ENCODE measurements around the gene MAPRE3. TPM values are rescaled to one million over a fixed set of nuclear protein-coding genes. Genes with fewer than 3 reads are reported as not detected.

The MAPRE3 gene
- total and polyA plus RNA-seq, 2 donors (not counting 3 experiments of a cell fraction or from before 2014, with no cell fraction given) = 4.4 to 6.1 TPM

- DNase-seq (ENCODE audit: low read depth, low spot score) = no peak
- dilution Hi-C loops (cut with MboI; ENCODE audit: extremely low pct_ligation_motif_present, low sequenced_read_pairs) (no loop called here), intact Hi-C loops (cut with micrococcal nuclease) (no loop called here)
- BruUV-seq (replicated peaks) = no TSS peak
- ChIA-PET POLR2A (no interaction called here), CTCF (interaction anchor here (1.0 to 3.3 kb wide), 4 partner anchors 9 to 87 kb away, joined by 6 to 18 read pairs (median 6); no protein-coding TSS in a partner anchor)
- H2AFZ ChIP-seq (ENCODE audit: low read depth, low read length) = no peak overlapping the region
- no peaks in the 10 kb centered on the region for H3K79me2 ChIP-seq (ENCODE audit: control insufficient read depth, insufficient read depth, low read length)
- no peak overlapping the region for H3K27ac ChIP-seq (ENCODE audit: insufficient read depth, low read depth, low read length)
- H3K9ac ChIP-seq (replicated peaks; ENCODE audit: extremely low read depth, insufficient read depth, low read length) = no peak overlapping the region
- no peak for TF ChIP-seq FOS (IDR thresholded peaks at IDR 0.05; ENCODE audit: borderline replicate concordance, insufficient read depth, low read length)
- no peak for TF ChIP-seq POLR2A (IDR thresholded peaks at IDR 0.05; ENCODE audit: low read depth, low read length)
- no peak for TF ChIP-seq CTCF (IDR thresholded peaks at IDR 0.05; ENCODE audit: extremely low read depth in 1 of 2, insufficient read depth in 1 of 2, low read depth in 1 of 2, low read length in 2 of 2)
- no peak for TF ChIP-seq EZH2 (IDR thresholded peaks at IDR 0.05; ENCODE audit: borderline replicate concordance, low read depth, low read length, severe bottlenecking)
- no peak for TF ChIP-seq MAX (IDR thresholded peaks at IDR 0.05; ENCODE audit: insufficient read depth, insufficient read length)
- no peak for TF ChIP-seq MYC (IDR thresholded peaks at IDR 0.05; ENCODE audit: low read depth, low read length)
- TF ChIP-seq GATA2 (IDR thresholded peaks at IDR 0.05; ENCODE audit: insufficient read depth, insufficient read length, low read depth, low read length) = no peak
- TF ChIP-seq POLR2AphosphoS5 (IDR thresholded peaks at IDR 0.05; ENCODE audit: insufficient read depth, low read depth, low read length) = no peak
- no peak for TF ChIP-seq JUN (IDR thresholded peaks at IDR 0.05; ENCODE audit: borderline replicate concordance, insufficient read depth, insufficient read length, low read depth)
- no peaks in the 10 kb centered on the region for H3K36me3 ChIP-seq (ENCODE audit: control insufficient read depth in 2 of 2, extremely low read depth in 1 of 2, insufficient read depth in 2 of 2, low read length in 2 of 2)
- H3K4me3 ChIP-seq (replicated peaks in 1 of 3; ENCODE audit: insufficient read depth in 1 of 3, low read depth in 1 of 3, low read length in 3 of 3) = no peak overlapping the region
- H3K27me3 ChIP-seq (ENCODE audit: control insufficient read depth in 2 of 2, insufficient read depth in 2 of 2, low read length in 2 of 2) = peaks cover 0 to 2% of the 10 kb centered on the region in 2 experiments
- no peaks in the 10 kb centered on the region for H3K9me1 ChIP-seq (replicated peaks; ENCODE audit: control insufficient read depth, extremely low read depth, insufficient read depth, low read length)
- H3K4me2 ChIP-seq (ENCODE audit: insufficient read depth, low read length) = no peak overlapping the region
- H3K9me3 ChIP-seq (replicated peaks; ENCODE audit: control insufficient read depth, insufficient read depth, low read length) = no peaks in the 10 kb centered on the region
- H4K20me1 ChIP-seq (replicated peaks; ENCODE audit: control insufficient read depth, extremely low read depth, insufficient read depth, low read length) = no peaks in the 10 kb centered on the region
- no peak for FAIRE-seq
- H3K4me1 ChIP-seq (ENCODE audit: control insufficient read depth, extremely low read depth, insufficient read depth, low read length) = no peaks in the 10 kb centered on the region
Measured at GRCh38 chr2:26933431-26934334, 36.8 kb upstream of the MAPRE3 start.

Data from endothelial cell of umbilical vein (primary cell).